ENCODE measurements around the gene NUBPL. TPM values are rescaled to one million over a fixed set of nuclear protein-coding genes. Genes with fewer than 3 reads are reported as not detected.
"Not testable (repeated sequence)": the region's sequence is repeated elsewhere in the genome, so short reads cannot be mapped to it uniquely, and the experiment has no call there.

Gene NUBPL
- polyA plus RNA-seq, 2 of the 4 experiments (the other 2 are of a cell fraction) = 7.6 to 14.1 TPM

GRCh38 chr14:31746326-31746725 is 185.1 kb downstream of the NUBPL start (continued):
- TF ChIP-seq REST (IDR thresholded peaks at IDR 0.05) (no peak), CEBPB (IDR thresholded peaks at IDR 0.05) (no peak), E2F6 (IDR thresholded peaks at IDR 0.05; ENCODE audit: borderline replicate concordance, low read depth) (no peak), BHLHE40 (IDR thresholded peaks at IDR 0.05; ENCODE audit: low read depth, low read length) (no peak), ZFP36 (IDR thresholded peaks at IDR 0.05; ENCODE audit: borderline replicate concordance, partially characterized antibody) (no peak)

- Histone ChIP-seq H3K27ac (no peak overlapping the region), H3K9me3 (peaks cover 21% of the 10 kb centered on the region; the same call in 2 of the 3 replicates), H3K4me1 (no peaks in the 10 kb centered on the region), H3K4me3 (no peak overlapping the region), H3K4me2 (no peak overlapping the region)
- TF ChIP-seq E2F6 (IDR thresholded peaks at IDR 0.05; ENCODE audit: borderline replicate concordance, low read depth) (no peak), HES2 (IDR thresholded peaks at IDR 0.05) (no peak), HOXB13 (CRISPR knock-in tag; IDR thresholded peaks at IDR 0.05; ENCODE audit: low read depth) (no peak), CEBPB (IDR thresholded peaks at IDR 0.05) (no peak), POLR2A (IDR thresholded peaks at IDR 0.05; ENCODE audit: low read length) (no peak), BCL3 (IDR thresholded peaks at IDR 0.05) (no peak), FOXS1 (CRISPR knock-in tag; IDR thresholded peaks at IDR 0.05) (no peak), CHD4 (IDR thresholded peaks at IDR 0.05; ENCODE audit: borderline replicate concordance) (no peak), ZC3H11A (IDR thresholded peaks at IDR 0.05) (no peak), CBX2 (IDR thresholded peaks at IDR 0.05; ENCODE audit: borderline replicate concordance, low read depth) (no peak), TFCP2L1 (CRISPR knock-in tag; IDR thresholded peaks at IDR 0.05) (no peak), PBX3 (IDR thresholded peaks at IDR 0.05) (no peak), ELK1 (IDR thresholded peaks at IDR 0.05; ENCODE audit: low read depth, low read length) (no peak), HDAC2 (IDR thresholded peaks at IDR 0.05) (no peak), SMC3 (IDR thresholded peaks at IDR 0.05) (no peak), ZNF302 (CRISPR knock-in tag; IDR thresholded peaks at IDR 0.05) (no peak), RCOR1 (IDR thresholded peaks at IDR 0.05; ENCODE audit: low read depth, low read length) (no peak), NR3C1 (IDR thresholded peaks at IDR 0.05) (no peak), NFE2L2 (conservative IDR thresholded peaks at IDR 0.05; ENCODE audit: low read length) (no peak)
- 79% methylated on average over 3 of the region's 3 CpGs for WGBS (ENCODE audit: missing lambda C conversion rate)
- FAIRE-seq (no peak), ATAC-seq (no peak), DNase-seq (ENCODE audit: low read depth in 1 of 2, low spot score in 1 of 2) (no peak)
- CTCF ChIA-PET = no interaction called here
- POLR2A ChIA-PET = no interaction called here
Observed at GRCh38 chr14:31749275-31749674, 188.1 kb downstream of the NUBPL start.

GRCh38 chr14:31751047-31751446 is 189.8 kb downstream of the NUBPL start:
- not testable (repeated sequence) for FAIRE-seq

More at GRCh38 chr14:31751047-31751446, 189.8 kb downstream of the NUBPL start:
- WGBS (ENCODE audit: missing lambda C conversion rate) = 86% methylated on average over 1 of the region's 1 CpG
- H3K4me2 ChIP-seq; POLR2A ChIA-PET; DNase-seq (ENCODE audit: low read depth in 1 of 2, low spot score in 1 of 2); H3K4me1 ChIP-seq; H3K4me3 ChIP-seq; H3K27ac ChIP-seq; ATAC-seq: not testable (repeated sequence)
- H3K9me3 ChIP-seq = peaks cover 15% of the 10 kb centered on the region; the same call in 2 of the 3 replicates
- CTCF ChIA-PET = interaction anchor here (1.0 to 1.4 kb wide), 2 partner anchors 11 to 76 kb away, joined by 3 to 4 read pairs; no protein-coding TSS in a partner anchor

Measured in A549 (cell line).